ENCODE results near the gene CYP17A1.
"Not testable (repeated sequence)": the region's sequence is repeated elsewhere in the genome, so short reads cannot be mapped to it uniquely, and the experiment has no call there.

GRCh38 chr10:102820008-102820407 is 17.2 kb downstream of the CYP17A1 start:
- not testable (repeated sequence) for TF ChIP-seq CTCF (IDR thresholded peaks at IDR 0.05; ENCODE audit: insufficient read depth, low read length, poor library complexity, severe bottlenecking); EZH2phosphoT487 (conservative IDR thresholded peaks at IDR 0.05; ENCODE audit: low read length)

All from SU-DHL-6 (cell line).